IPS-20b (cell line): Measurements from ENCODE around the gene PDE11A.

Experiments used
- H3K27ac ChIP-seq: one replicate; pipeline ENCODE4 v1.5.1; 2013; ENCODE audit warnings: low read length
- H3K27me3 ChIP-seq: 2 replicates; pipeline ENCODE4 v1.6.1; 2013; ENCODE audit warnings: mild to moderate bottlenecking, low read length, inconsistent platforms; ENCODE audit not compliant: insufficient read depth
- H3K36me3 ChIP-seq: 2 replicates; pipeline ENCODE4 v1.6.1; 2013; ENCODE audit warnings: low read depth, mild to moderate bottlenecking, inconsistent platforms, low read length, moderate library complexity; ENCODE audit not compliant: insufficient read depth
- H3K4me1 ChIP-seq: 2 replicates; pipeline ENCODE4 v1.6.1; 2013; ENCODE audit warnings: mild to moderate bottlenecking, control low read depth, inconsistent platforms, low read length, moderate library complexity; ENCODE audit not compliant: insufficient read depth
- H3K4me3 ChIP-seq: 2 replicates; pipeline ENCODE4 v1.5.1; 2013; ENCODE audit warnings: mild to moderate bottlenecking, low read length, inconsistent platforms
- H3K9ac ChIP-seq: 2 replicates; pipeline ENCODE4 v1.6.1; 2013; ENCODE audit warnings: low read depth, mild to moderate bottlenecking, inconsistent platforms, low read length, moderate library complexity
- H3K9me3 ChIP-seq: 2 replicates; pipeline ENCODE4 v1.6.1; 2013; ENCODE audit warnings: mild to moderate bottlenecking, low read depth, low read length, inconsistent platforms; ENCODE audit not compliant: insufficient read depth

The PDE11A gene

GRCh38 chr2:177763531-177764265 lies 308.9 kb downstream of the PDE11A start:
- Histone ChIP-seq H3K4me3 (peak overlapping the region; percentile 58; the same call in 1 of the 2 replicates), H3K36me3 (no peaks in the 10 kb centered on the region), H3K27ac (no peak overlapping the region), H3K4me1 (peaks cover 7% of the 10 kb centered on the region; the same call in 1 of the 2 replicates), H3K9me3 (no peaks in the 10 kb centered on the region; the same call in 1 of the 2 replicates), H3K9ac (no peak overlapping the region), H3K27me3 (peaks cover 28% of the 10 kb centered on the region)

GRCh38 chr2:177759443-177759842 lies 313.1 kb downstream of the PDE11A start:
- no peaks in the 10 kb centered on the region for H3K9me3 ChIP-seq
- H3K27ac ChIP-seq: no peak overlapping the region
- no peaks in the 10 kb centered on the region for H3K36me3 ChIP-seq
- H3K4me1 ChIP-seq: peaks cover 11% of the 10 kb centered on the region; the same call in 1 of the 2 replicates
- no peak overlapping the region for H3K9ac ChIP-seq
- H3K27me3 ChIP-seq: peaks cover 28% of the 10 kb centered on the region
- H3K4me3 ChIP-seq: no peak overlapping the region

DNA sequence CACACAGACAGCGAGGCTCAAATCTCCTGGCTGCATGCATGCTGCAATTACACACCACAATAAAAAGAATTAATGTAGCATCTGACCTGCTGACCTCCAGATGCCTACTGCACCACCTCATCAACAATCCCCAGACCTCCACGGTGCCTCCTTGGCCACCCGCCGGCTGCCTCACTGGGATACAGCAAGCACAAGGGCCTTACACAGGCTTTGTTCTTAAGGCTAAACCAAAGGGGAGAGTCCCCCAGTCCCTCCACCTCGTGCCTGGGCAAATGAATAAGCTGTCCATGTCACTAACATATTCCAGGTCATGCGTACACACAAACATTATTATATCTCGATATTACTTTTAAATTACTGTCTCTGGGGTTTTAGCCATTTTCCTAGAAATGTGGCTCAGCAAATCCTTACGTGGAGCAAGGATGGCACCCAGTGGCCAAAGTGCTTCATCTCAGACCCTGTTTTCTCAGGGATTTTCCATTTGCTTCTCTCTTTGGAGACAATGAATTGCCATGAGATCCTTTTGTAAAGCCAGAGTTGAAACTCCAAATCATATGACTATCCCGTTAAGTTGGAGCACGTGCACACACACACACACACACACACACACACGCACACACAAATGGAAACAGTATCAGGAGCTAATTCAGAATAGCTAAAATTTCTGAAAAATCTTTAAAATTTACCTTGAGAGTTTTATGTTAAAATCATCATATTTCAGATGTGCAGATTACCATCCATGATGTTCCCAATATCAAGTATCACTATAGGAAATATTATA lies 313.8 kb downstream of the PDE11A start:
- no peak overlapping the region for H3K27ac ChIP-seq
- no peaks in the 10 kb centered on the region for H3K36me3 ChIP-seq
- H3K4me1 ChIP-seq: peaks cover 11% of the 10 kb centered on the region; the same call in 1 of the 2 replicates
- no peak overlapping the region for H3K9ac ChIP-seq
- no peaks in the 10 kb centered on the region for H3K9me3 ChIP-seq
- H3K27me3 ChIP-seq: peaks cover 28% of the 10 kb centered on the region
- H3K4me3 ChIP-seq: no peak overlapping the region

- no peaks in the 10 kb centered on the region for H3K9me3 ChIP-seq
- H3K27ac ChIP-seq: no peak overlapping the region
- H3K4me3 ChIP-seq: no peak overlapping the region
- H3K9ac ChIP-seq: no peak overlapping the region
- no peaks in the 10 kb centered on the region for H3K36me3 ChIP-seq
- peaks cover 8% of the 10 kb centered on the region; the same call in 1 of the 2 replicates for H3K4me1 ChIP-seq
- 0 out of 2 replicates have a peak, but pooled peaks cover 5% of the 10 kb centered on the region for H3K27me3 ChIP-seq
These were observed 316.2 kb downstream of the PDE11A start for GRCh38 chr2:177756336-177756735.

DNA sequence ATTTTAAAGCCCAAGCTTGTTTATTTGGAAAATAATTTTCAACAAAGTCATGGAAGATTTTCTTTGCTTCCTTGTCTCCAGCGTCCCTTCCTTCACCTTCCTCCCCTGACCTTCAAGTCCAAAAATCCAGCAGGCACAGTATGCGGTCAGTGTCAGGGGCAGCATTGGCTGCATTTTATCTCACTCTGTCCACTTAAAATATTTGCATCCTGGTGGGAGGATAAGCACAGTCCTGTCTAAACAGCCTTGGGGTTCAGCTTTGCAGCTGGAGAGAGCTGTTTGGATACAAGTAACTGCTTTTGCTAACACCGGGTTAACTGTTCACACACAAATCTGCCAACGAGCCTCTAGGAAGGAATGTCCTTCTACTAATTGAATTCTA lies 318.1 kb downstream of the PDE11A start:
- 0 out of 2 replicates have a peak, but pooled peaks cover under 1% of the 10 kb centered on the region for H3K27me3 ChIP-seq
- H3K36me3 ChIP-seq: no peaks in the 10 kb centered on the region
- H3K9me3 ChIP-seq: no peaks in the 10 kb centered on the region
- H3K4me3 ChIP-seq: no peak overlapping the region
- no peak overlapping the region for H3K27ac ChIP-seq
- H3K9ac ChIP-seq: no peak overlapping the region
- peaks cover 11% of the 10 kb centered on the region; the same call in 1 of the 2 replicates for H3K4me1 ChIP-seq

GRCh38 chr2:177753682-177754491 lies 318.7 kb downstream of the PDE11A start:
- Histone ChIP-seq H3K27me3 (no peaks in the 10 kb centered on the region), H3K4me1 (peaks cover 7% of the 10 kb centered on the region; the same call in 1 of the 2 replicates), H3K9me3 (no peaks in the 10 kb centered on the region), H3K9ac (no peak overlapping the region), H3K36me3 (no peaks in the 10 kb centered on the region), H3K27ac (no peak overlapping the region), H3K4me3 (no peak overlapping the region)

DNA sequence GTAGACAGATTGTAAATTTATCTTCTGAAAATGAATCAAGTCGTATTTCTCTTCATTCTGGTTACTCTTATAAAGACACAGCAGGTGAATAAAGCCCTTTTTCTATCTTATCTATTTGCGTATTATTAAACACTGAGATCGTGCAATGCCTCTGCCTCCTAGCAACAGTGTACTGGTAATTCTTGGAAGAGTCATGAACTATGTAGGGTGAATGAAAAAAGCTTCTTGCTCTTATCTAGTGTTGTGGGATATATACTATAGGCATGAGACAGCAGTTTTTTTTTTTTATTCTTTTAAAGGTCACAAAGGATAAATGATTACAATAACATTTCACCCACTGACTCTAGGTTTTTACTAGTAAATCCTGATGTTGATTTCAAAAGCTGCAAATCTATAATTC lies 324.2 kb downstream of the PDE11A start:
- Histone ChIP-seq H3K9ac (no peak overlapping the region), H3K27ac (no peak overlapping the region), H3K36me3 (no peaks in the 10 kb centered on the region), H3K4me1 (0 out of 2 replicates have a peak, but pooled peaks cover 3% of the 10 kb centered on the region), H3K9me3 (no peaks in the 10 kb centered on the region), H3K4me3 (no peak overlapping the region), H3K27me3 (peaks cover 43% of the 10 kb centered on the region; the same call in 1 of the 2 replicates)

- H3K4me1 ChIP-seq: 0 out of 2 replicates have a peak, but pooled peaks cover 3% of the 10 kb centered on the region
- no peak overlapping the region for H3K9ac ChIP-seq
These were observed 325.2 kb downstream of the PDE11A start for GRCh38 chr2:177747384-177747783.

GRCh38 chr2:177746358-177746757 lies 326.2 kb downstream of the PDE11A start:
- no peak overlapping the region for H3K27ac ChIP-seq
- no peak overlapping the region for H3K9ac ChIP-seq
- H3K4me3 ChIP-seq: no peak overlapping the region
- no peaks in the 10 kb centered on the region for H3K9me3 ChIP-seq
- H3K27me3 ChIP-seq: peaks cover 63% of the 10 kb centered on the region; the same call in 1 of the 2 replicates
- 0 out of 2 replicates have a peak, but pooled peaks cover 3% of the 10 kb centered on the region for H3K4me1 ChIP-seq
- no peaks in the 10 kb centered on the region for H3K36me3 ChIP-seq

More at GRCh38 chr2:177747384-177747783, 325.2 kb downstream of the PDE11A start:
- H3K27me3 ChIP-seq: peaks cover 53% of the 10 kb centered on the region; the same call in 1 of the 2 replicates
- H3K36me3 ChIP-seq: no peaks in the 10 kb centered on the region
- H3K27ac ChIP-seq: no peak overlapping the region
- H3K4me3 ChIP-seq: no peak overlapping the region
- no peaks in the 10 kb centered on the region for H3K9me3 ChIP-seq

DNA sequence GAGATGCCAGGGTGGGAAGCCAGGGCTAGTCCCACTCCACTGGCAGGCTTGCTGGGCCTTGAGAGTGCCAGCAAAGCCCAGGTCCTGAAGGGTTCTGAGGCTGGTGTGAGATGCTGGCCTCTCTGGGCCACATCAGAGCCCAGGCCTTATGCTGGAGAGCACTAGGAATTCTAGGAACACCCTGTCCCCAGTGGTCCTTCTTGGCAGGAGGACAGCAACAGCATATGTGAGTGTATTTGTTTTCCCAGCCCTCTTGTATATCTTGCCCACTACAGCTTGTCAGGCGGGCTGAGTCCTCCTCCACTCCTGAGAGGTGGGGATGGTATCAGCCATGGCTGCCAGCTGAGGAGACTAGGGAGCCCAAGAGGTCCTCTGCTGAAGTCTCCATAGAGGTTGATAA lies 327.0 kb downstream of the PDE11A start:
- H3K27ac ChIP-seq: no peak overlapping the region
- no peak overlapping the region for H3K9ac ChIP-seq
- no peaks in the 10 kb centered on the region for H3K9me3 ChIP-seq
- H3K27me3 ChIP-seq: peaks cover 72% of the 10 kb centered on the region; the same call in 1 of the 2 replicates
- H3K4me3 ChIP-seq: no peak overlapping the region
- H3K4me1 ChIP-seq: no peaks in the 10 kb centered on the region
- no peaks in the 10 kb centered on the region for H3K36me3 ChIP-seq

DNA sequence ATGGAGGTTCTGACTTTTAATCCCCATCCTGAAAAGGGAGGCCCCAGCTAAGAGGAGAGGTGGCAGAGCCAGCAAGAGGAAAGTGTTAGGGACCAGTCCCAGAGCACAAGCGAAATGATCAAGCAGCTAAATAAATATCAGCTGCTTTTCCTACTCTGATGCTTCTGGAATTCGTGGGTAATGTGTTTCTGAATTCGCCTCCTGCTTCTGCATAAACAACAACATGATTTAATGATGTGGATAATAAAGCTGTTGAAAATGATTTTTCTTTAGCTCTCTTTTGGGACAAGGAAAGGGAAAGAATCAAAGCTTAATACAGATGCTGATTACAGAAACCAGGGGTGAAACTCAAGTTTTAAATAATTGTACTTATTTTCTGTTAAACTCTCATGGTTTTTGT lies 329.7 kb downstream of the PDE11A start:
- Histone ChIP-seq H3K4me3 (no peak overlapping the region), H3K36me3 (no peaks in the 10 kb centered on the region), H3K27me3 (peaks cover 96% of the 10 kb centered on the region; the same call in 1 of the 2 replicates), H3K27ac (no peak overlapping the region), H3K4me1 (no peaks in the 10 kb centered on the region), H3K9me3 (no peaks in the 10 kb centered on the region), H3K9ac (no peak overlapping the region)
